Measurements from ENCODE around the gene TCP1. TPM values are rescaled to one million over a fixed set of nuclear protein-coding genes. Genes with fewer than 3 reads are reported as not detected.

Gene TCP1
- total RNA-seq, 1 experiment from 2014 or later = 412 TPM

GRCh38 chr6:159754401-159754800, 35.0 kb downstream of the TCP1 start:
- WGBS (ENCODE audit: extremely low coverage, insufficient read length, low lambda C conversion rate) = no CpG with 5 or more reads among the region's 2 CpGs
- no peaks in the 10 kb centered on the region for H3K4me1 ChIP-seq (ENCODE audit: insufficient read depth, low read length)
- H4K91ac ChIP-seq (ENCODE audit: insufficient read length, low read depth, low read length) = no peak overlapping the region
- H3K4me2 ChIP-seq (ENCODE audit: insufficient read depth, insufficient read length, low read length) = no peak overlapping the region
- TF ChIP-seq, protein P1, sequence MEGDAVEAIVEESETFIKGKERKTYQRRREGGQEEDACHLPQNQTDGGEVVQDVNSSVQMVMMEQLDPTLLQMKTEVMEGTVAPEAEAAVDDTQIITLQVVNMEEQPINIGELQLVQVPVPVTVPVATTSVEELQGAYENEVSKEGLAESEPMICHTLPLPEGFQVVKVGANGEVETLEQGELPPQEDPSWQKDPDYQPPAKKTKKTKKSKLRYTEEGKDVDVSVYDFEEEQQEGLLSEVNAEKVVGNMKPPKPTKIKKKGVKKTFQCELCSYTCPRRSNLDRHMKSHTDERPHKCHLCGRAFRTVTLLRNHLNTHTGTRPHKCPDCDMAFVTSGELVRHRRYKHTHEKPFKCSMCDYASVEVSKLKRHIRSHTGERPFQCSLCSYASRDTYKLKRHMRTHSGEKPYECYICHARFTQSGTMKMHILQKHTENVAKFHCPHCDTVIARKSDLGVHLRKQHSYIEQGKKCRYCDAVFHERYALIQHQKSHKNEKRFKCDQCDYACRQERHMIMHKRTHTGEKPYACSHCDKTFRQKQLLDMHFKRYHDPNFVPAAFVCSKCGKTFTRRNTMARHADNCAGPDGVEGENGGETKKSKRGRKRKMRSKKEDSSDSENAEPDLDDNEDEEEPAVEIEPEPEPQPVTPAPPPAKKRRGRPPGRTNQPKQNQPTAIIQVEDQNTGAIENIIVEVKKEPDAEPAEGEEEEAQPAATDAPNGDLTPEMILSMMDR (conservative IDR thresholded peaks at IDR 0.05) = no peak
- no peak overlapping the region for H3K56ac ChIP-seq (ENCODE audit: insufficient read length, low read depth, low read length)
- Mint-ChIP-seq H3K4me1 (peaks cover 5 to 9% of the 10 kb centered on the region in 2 experiments), H3K27me3 (ENCODE audit: low read depth) (no peaks in the 10 kb centered on the region), H3K27ac (peak overlapping the region in 1 of 3 experiments; percentile 70; a peak in 1 of 7 replicates), H3K9me3 (no peaks in the 10 kb centered on the region), H3K36me3 (ENCODE audit: insufficient read depth in 1 of 3, low read depth in 3 of 3) (peaks cover 45 to 87% (median 81%) of the 10 kb centered on the region in 3 experiments), H3K4me3 (no peak overlapping the region)
- no peak overlapping the region for H3T11ph ChIP-seq (ENCODE audit: low read length)
- no peak overlapping the region for H3K23ac ChIP-seq (ENCODE audit: insufficient read length, low read depth, low read length)
- no peak overlapping the region for H2BK20ac ChIP-seq (ENCODE audit: low read depth, low read length, poor library complexity, severe bottlenecking)
- H3K27me3 ChIP-seq (ENCODE audit: insufficient read depth, low read length) = no peaks in the 10 kb centered on the region
- H2AFZ ChIP-seq (ENCODE audit: low read length) = no peak overlapping the region
- no peak overlapping the region for H4K5ac ChIP-seq (ENCODE audit: insufficient read length, low read depth, low read length)
- no peaks in the 10 kb centered on the region for H4K20me1 ChIP-seq (ENCODE audit: control insufficient read depth, insufficient read depth, insufficient read length)
- no peak overlapping the region for H3K27ac ChIP-seq (ENCODE audit: insufficient read length, low read depth, low read length)
- H3K18ac ChIP-seq (ENCODE audit: insufficient read length, low read depth, low read length) = no peak overlapping the region
- no peak overlapping the region for H4K8ac ChIP-seq (replicated peaks; ENCODE audit: insufficient read length, low read depth, low read length)
- H3K79me2 ChIP-seq (ENCODE audit: insufficient read depth, low read length) = no peaks in the 10 kb centered on the region
- no peak overlapping the region for H2AK5ac ChIP-seq (ENCODE audit: insufficient read length, low read length)
- no peak overlapping the region for H2BK120ac ChIP-seq (ENCODE audit: low read depth, low read length, poor library complexity, severe bottlenecking)
- no peak for DNase-seq
- H3K4ac ChIP-seq (ENCODE audit: low read depth, low read length) = no peak overlapping the region
- no peak overlapping the region for H2BK12ac ChIP-seq (ENCODE audit: insufficient read length, low read depth, low read length)
- no peak overlapping the region for H2BK15ac ChIP-seq (ENCODE audit: low read depth, low read length)
- no peak overlapping the region for H3K9ac ChIP-seq (ENCODE audit: extremely low read depth, insufficient read length, low read length)
- no peaks in the 10 kb centered on the region for H3K23me2 ChIP-seq (ENCODE audit: insufficient read length, low read depth, low read length, poor library complexity, severe bottlenecking)
- H3K14ac ChIP-seq (ENCODE audit: insufficient read depth, low read length) = no peak overlapping the region
- no peaks in the 10 kb centered on the region for H3K9me3 ChIP-seq (ENCODE audit: control insufficient read depth, low read depth, low read length)
- no peak overlapping the region for H2BK5ac ChIP-seq (ENCODE audit: insufficient read length, low read length)
- no peaks in the 10 kb centered on the region for H3K79me1 ChIP-seq (ENCODE audit: insufficient read depth, low read depth, low read length, poor library complexity, severe bottlenecking)

Measured in H9 (cell line).